Fibroblast of mammary gland (primary cell): Measurements from ENCODE around the gene NCSTN.

Experiments
- DNase-seq: peaks from one replicate; pipeline ENCODE4 v3.0.0-alpha.2; 2010; ENCODE audit warnings: low read depth
- H3K4me3 ChIP-seq: 2 replicates; pipeline ENCODE4 v1.5.1; 2011; ENCODE audit warnings: low read depth, mild to moderate bottlenecking, low read length, moderate library complexity; ENCODE audit not compliant: control insufficient read depth
- CTCF ChIP-seq: conservative IDR thresholded peaks from 2 replicates; pipeline ENCODE4 v1.5.1; 2011; ENCODE audit warnings: low read depth, low read length, inconsistent platforms; ENCODE audit not compliant: control insufficient read depth, insufficient read depth

NCSTN gene

GRCh38 chr1:160363010-160363409, 19.8 kb downstream of the NCSTN start:
- DNase-seq: no peak
- no peak for TF ChIP-seq CTCF
- no peak overlapping the region for H3K4me3 ChIP-seq

GRCh38 chr1:160363951-160364735, 21.0 kb downstream of the NCSTN start:
- no peak for TF ChIP-seq CTCF
- no peak for DNase-seq
- no peak overlapping the region for H3K4me3 ChIP-seq

DNA sequence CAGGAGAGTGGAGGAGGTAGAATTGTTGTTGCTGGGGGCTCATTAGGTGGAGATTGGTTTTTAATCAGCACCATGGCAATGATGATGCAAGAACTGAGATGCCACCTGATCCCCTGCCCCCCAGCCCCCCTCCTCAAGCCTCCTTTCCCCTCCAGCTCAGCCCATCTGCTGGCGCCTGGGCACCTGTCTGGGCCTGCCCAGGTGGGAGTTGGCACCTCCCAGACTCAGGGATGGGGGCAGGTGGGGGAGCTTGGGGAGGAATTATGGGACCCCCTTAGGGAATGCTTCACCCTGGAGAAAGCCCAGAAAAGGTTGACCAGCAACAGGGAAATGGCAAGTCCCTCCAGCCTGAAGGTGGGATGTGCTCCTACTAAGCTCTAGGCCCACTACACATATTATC, 22.1 kb downstream of the NCSTN start:
- no peak for DNase-seq
- H3K4me3 ChIP-seq: no peak overlapping the region
- no peak for TF ChIP-seq CTCF

GRCh38 chr1:160366731-160367515, 23.7 kb downstream of the NCSTN start, which contains the start of gene NHLH1:
Gene NHLH1, plus strand, starts transcription at chr1:160367071. Its CDS starts 3,661 bp downstream, at chr1:160370732.
- no peak for DNase-seq
- no peak within 1 kb of the TSS for H3K4me3 ChIP-seq
- TF ChIP-seq CTCF: no peak

- no peak overlapping the region for H3K4me3 ChIP-seq
- TF ChIP-seq CTCF: no peak
- no peak for DNase-seq
These were observed 24.3 kb downstream of the NCSTN start for GRCh38 chr1:160367516-160367900.

DNA sequence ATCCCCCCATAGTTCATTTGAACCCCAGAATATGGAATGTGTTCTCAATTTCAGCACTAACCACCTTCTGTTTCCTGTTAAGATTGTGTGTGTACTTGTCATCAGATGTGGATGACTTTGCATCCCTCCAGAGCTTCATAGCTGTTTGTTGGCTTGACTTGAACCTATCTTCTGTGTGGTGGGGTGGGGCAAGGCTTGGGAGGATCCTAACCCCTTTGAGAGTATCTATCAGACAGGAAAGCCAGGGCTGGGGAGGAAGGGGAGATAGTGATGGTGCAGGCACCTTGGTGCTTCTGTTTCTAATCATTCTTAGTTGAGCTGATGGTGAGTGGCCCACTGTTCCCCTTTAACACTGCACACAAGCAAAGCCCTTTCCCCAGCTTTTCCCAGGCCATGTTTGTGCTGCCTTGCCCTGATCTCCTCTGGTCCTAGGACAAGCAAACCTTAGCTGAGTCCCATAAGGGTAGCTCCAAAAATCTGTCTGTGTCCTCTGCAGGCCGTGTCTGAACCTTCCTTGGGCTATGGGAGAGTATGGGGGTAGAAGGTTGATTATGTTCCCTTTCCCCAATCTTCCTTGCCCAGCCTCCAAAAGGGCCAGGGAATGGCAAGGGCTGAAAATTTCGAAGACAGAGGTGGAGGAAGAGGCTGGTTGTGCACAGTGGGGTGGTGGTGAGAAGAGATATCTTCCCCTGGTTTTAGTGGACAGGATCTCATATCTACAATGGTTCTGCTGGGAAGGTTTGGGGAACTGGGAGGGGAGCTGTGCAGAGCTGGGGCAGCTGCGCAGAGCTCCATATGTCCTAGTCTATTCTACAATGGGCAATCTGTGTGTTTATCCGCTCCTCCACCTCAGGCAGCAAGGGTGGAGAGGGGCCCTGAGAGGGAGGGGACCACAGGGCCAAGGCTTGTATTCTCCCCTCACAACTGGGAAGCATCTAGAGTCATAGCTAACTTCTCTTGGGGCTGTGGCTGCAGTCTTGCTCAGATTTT, 25.0 kb downstream of the NCSTN start:
- TF ChIP-seq CTCF: no peak
- no peak overlapping the region for H3K4me3 ChIP-seq
- DNase-seq: no peak
